ENCODE results near the gene SSUH2. TPM values are rescaled to one million over a fixed set of nuclear protein-coding genes. Genes with fewer than 3 reads are reported as not detected.
A peak's percentile ranks its signal among the peaks of the same experiment; 100 is the strongest.

Gene SSUH2
- total RNA-seq, 2 donors from 2014 or later = 5.3 to 7.9 TPM

DNA sequence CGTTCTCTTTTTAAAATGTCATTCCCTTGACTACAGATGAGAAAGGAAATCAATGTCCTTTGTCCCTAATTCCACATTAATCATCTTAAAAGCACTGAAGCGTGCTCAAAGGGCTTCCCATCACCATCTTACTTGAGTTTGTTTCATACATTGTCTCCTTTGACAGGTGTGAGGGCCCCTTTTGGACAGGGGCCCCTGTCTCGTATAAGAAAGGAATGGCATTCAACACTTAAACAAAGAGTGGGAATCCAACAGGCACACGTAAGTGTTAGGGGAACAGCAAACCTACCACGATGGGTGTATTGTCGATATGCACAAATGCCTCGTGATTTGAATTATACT, 5.0 kb downstream of the SSUH2 start:
- Mint-ChIP-seq H3K4me1 (peaks cover 14% of the 10 kb centered on the region), H3K9me3 (peaks cover 3% of the 10 kb centered on the region), H3K4me3 (no peak overlapping the region), H3K27ac (no peak overlapping the region), H3K27me3 (ENCODE audit: insufficient read depth) (no peaks in the 10 kb centered on the region), H3K36me3 (ENCODE audit: low read depth) (no peaks in the 10 kb centered on the region)
- no peaks in the 10 kb centered on the region for H3K36me3 ChIP-seq (ENCODE audit: control insufficient read depth, insufficient read depth, low read length)
- H3K27me3 ChIP-seq (ENCODE audit: control insufficient read depth, insufficient read depth, low read length, poor library complexity, severe bottlenecking) = no peaks in the 10 kb centered on the region
- DNase-seq = no peak
- peaks cover 5% of the 10 kb centered on the region for H3K4me1 ChIP-seq (ENCODE audit: control insufficient read depth, insufficient read depth, low read length)
- peaks cover 15% of the 10 kb centered on the region for H3K9me3 ChIP-seq (ENCODE audit: control insufficient read depth, low read length)
- no peak overlapping the region for H3K4me3 ChIP-seq (ENCODE audit: low read length)
- TF ChIP-seq, protein P1, sequence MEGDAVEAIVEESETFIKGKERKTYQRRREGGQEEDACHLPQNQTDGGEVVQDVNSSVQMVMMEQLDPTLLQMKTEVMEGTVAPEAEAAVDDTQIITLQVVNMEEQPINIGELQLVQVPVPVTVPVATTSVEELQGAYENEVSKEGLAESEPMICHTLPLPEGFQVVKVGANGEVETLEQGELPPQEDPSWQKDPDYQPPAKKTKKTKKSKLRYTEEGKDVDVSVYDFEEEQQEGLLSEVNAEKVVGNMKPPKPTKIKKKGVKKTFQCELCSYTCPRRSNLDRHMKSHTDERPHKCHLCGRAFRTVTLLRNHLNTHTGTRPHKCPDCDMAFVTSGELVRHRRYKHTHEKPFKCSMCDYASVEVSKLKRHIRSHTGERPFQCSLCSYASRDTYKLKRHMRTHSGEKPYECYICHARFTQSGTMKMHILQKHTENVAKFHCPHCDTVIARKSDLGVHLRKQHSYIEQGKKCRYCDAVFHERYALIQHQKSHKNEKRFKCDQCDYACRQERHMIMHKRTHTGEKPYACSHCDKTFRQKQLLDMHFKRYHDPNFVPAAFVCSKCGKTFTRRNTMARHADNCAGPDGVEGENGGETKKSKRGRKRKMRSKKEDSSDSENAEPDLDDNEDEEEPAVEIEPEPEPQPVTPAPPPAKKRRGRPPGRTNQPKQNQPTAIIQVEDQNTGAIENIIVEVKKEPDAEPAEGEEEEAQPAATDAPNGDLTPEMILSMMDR (conservative IDR thresholded peaks at IDR 0.05) = no peak
- 72 to 92% methylated on average over 7 of the region's 7 CpGs for WGBS, 2 experiments (ENCODE audit: insufficient coverage in 1 of 2, insufficient read length in 1 of 2)
- H3K9ac ChIP-seq (ENCODE audit: extremely low read depth, low read length, poor library complexity, severe bottlenecking) = no peak overlapping the region
- H3K27ac ChIP-seq (ENCODE audit: low read depth, low read length) = peak overlapping the region; percentile 97

DNA sequence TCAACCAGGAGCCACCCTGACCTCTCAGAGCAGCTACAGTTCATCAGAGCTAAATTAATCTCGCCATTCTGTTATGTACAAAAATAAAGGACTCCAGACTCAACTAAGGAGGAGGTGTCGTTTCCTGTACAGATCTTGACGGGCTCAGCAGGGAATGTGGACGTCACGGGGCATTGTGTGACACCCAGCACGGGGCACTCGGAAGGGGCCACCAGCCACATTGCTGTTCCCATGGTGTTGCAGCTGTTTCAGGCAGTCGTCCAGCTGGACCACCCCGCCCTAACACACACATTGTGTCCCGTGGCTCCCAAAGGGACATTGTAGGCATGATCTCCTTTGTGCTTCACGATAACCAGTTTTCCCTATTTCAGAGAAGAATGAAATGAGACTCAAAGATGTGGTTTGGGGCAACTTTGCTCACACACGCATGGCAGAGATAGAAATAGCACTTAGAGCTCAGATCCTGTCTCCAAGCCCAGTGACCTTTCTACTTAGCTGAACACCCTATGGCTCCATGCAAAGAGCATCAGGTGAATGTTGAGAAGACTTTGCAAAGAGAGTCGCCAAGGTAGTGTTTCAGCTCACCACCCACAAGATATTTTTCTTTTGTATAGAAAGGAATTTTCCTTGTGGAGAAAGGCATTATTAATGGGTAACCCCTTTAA, 5.5 kb downstream of the SSUH2 start:
- TF ChIP-seq, protein P1 (conservative IDR thresholded peaks at IDR 0.05) = no peak
- no peak overlapping the region for H3K4me3 Mint-ChIP-seq
- no peaks in the 10 kb centered on the region for H3K27me3 Mint-ChIP-seq (ENCODE audit: insufficient read depth)
- Histone ChIP-seq H3K9me3 (ENCODE audit: control insufficient read depth, low read length) (peaks cover 15% of the 10 kb centered on the region), H3K9ac (ENCODE audit: extremely low read depth, low read length, poor library complexity, severe bottlenecking) (no peak overlapping the region), H3K36me3 (ENCODE audit: control insufficient read depth, insufficient read depth, low read length) (no peaks in the 10 kb centered on the region), H3K4me1 (ENCODE audit: control insufficient read depth, insufficient read depth, low read length) (peaks cover 5% of the 10 kb centered on the region), H3K27ac (ENCODE audit: low read depth, low read length) (peak overlapping the region; percentile 97), H3K4me3 (ENCODE audit: low read length) (no peak overlapping the region), H3K27me3 (ENCODE audit: control insufficient read depth, insufficient read depth, low read length, poor library complexity, severe bottlenecking) (no peaks in the 10 kb centered on the region)
- H3K9me3 Mint-ChIP-seq = peaks cover 3% of the 10 kb centered on the region
- H3K36me3 Mint-ChIP-seq (ENCODE audit: low read depth) = no peaks in the 10 kb centered on the region
- DNase-seq = no peak
- 66 to 92% methylated on average over 11 to 12 of the region's 13 CpGs for WGBS, 2 experiments (ENCODE audit: insufficient coverage in 1 of 2, insufficient read length in 1 of 2)
- peaks cover 14% of the 10 kb centered on the region for H3K4me1 Mint-ChIP-seq
- no peak overlapping the region for H3K27ac Mint-ChIP-seq

GRCh38 chr3:8637348-8637747, 7.2 kb downstream of the SSUH2 start:
- no peak overlapping the region for H3K27ac Mint-ChIP-seq
- no peak overlapping the region for H3K27ac ChIP-seq (ENCODE audit: low read depth, low read length)
- peaks cover 3% of the 10 kb centered on the region for H3K9me3 Mint-ChIP-seq
- no peak overlapping the region for H3K4me3 ChIP-seq (ENCODE audit: low read length)
- peaks cover 5% of the 10 kb centered on the region for H3K4me1 ChIP-seq (ENCODE audit: control insufficient read depth, insufficient read depth, low read length)
- H3K36me3 Mint-ChIP-seq (ENCODE audit: low read depth) = no peaks in the 10 kb centered on the region
- H3K9me3 ChIP-seq (ENCODE audit: control insufficient read depth, low read length) = peaks cover 15% of the 10 kb centered on the region
- no peaks in the 10 kb centered on the region for H3K27me3 Mint-ChIP-seq (ENCODE audit: insufficient read depth)
- no peaks in the 10 kb centered on the region for H3K27me3 ChIP-seq (ENCODE audit: control insufficient read depth, insufficient read depth, low read length, poor library complexity, severe bottlenecking)
- H3K4me3 Mint-ChIP-seq = no peak overlapping the region
- WGBS, 2 experiments (ENCODE audit: insufficient coverage in 1 of 2, insufficient read length in 1 of 2) = 100% methylated on average over 1 of the region's 1 CpG; no CpG with 5 or more reads in 1 of the 2 experiments
- TF ChIP-seq, protein P1 (conservative IDR thresholded peaks at IDR 0.05) = no peak
- DNase-seq = no peak
- H3K4me1 Mint-ChIP-seq = peaks cover 14% of the 10 kb centered on the region
- H3K36me3 ChIP-seq (ENCODE audit: control insufficient read depth, insufficient read depth, low read length) = no peaks in the 10 kb centered on the region
- no peak overlapping the region for H3K9ac ChIP-seq (ENCODE audit: extremely low read depth, low read length, poor library complexity, severe bottlenecking)

All from endodermal cell (in vitro differentiated cells).